ENCODE results near the gene GALNT14.

GRCh38 chr2:30966786-30967185, 171.5 kb downstream of the GALNT14 start:
- TF ChIP-seq ZNF24 (IDR thresholded peaks at IDR 0.05) (no peak), NR2C2 (IDR thresholded peaks at IDR 0.05; ENCODE audit: borderline replicate concordance, control insufficient read depth, insufficient read length, low read depth) (no peak), CHD2 (IDR thresholded peaks at IDR 0.05; ENCODE audit: borderline replicate concordance, low read depth, low read length) (no peak), ZNF687 (IDR thresholded peaks at IDR 0.05) (no peak), MTA3 (IDR thresholded peaks at IDR 0.05; ENCODE audit: borderline replicate concordance, low read length) (no peak), CEBPB (IDR thresholded peaks at IDR 0.05; ENCODE audit: borderline replicate concordance in 1 of 2, low read depth in 2 of 2, low read length in 2 of 2) (no peak), EZH2 (IDR thresholded peaks at IDR 0.05; ENCODE audit: borderline replicate concordance, control insufficient read depth, low read depth, low read length) (no peak)
- TF ChIP-seq, protein P1, sequence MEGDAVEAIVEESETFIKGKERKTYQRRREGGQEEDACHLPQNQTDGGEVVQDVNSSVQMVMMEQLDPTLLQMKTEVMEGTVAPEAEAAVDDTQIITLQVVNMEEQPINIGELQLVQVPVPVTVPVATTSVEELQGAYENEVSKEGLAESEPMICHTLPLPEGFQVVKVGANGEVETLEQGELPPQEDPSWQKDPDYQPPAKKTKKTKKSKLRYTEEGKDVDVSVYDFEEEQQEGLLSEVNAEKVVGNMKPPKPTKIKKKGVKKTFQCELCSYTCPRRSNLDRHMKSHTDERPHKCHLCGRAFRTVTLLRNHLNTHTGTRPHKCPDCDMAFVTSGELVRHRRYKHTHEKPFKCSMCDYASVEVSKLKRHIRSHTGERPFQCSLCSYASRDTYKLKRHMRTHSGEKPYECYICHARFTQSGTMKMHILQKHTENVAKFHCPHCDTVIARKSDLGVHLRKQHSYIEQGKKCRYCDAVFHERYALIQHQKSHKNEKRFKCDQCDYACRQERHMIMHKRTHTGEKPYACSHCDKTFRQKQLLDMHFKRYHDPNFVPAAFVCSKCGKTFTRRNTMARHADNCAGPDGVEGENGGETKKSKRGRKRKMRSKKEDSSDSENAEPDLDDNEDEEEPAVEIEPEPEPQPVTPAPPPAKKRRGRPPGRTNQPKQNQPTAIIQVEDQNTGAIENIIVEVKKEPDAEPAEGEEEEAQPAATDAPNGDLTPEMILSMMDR (IDR thresholded peaks at IDR 0.05 in 2 of 3, conservative IDR thresholded peaks at IDR 0.05 in 1 of 3; ENCODE audit: control insufficient read depth in 2 of 3, extremely low read depth in 1 of 3, insufficient read depth in 1 of 3, low read depth in 3 of 3, low read length in 3 of 3) = no peak
